ENCODE data around the gene PTGER3.
"Not testable (repeated sequence)": the region's sequence is repeated elsewhere in the genome, so short reads cannot be mapped to it uniquely, and the experiment has no call there.

The PTGER3 gene

DNA sequence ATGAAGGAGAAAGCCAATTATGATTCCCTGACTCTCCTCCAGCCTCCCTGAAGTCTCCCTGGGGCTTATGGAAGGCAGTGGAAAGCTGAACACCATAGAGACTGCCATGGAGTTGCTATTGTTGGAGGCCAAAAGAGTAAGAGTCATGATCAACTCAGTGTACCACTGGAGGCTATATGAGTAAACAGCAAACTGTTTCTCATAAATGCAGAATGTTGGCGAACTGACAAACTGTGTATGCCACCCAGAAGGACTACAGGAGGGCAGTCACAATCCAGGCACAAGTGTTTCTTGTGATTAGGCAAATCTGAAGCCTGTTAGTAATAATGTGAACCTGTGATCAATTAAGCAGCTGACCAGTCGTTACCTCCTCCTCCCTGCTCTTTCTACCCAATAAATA lies 62.3 kb downstream of the PTGER3 start:
- H3K36me3 ChIP-seq (ENCODE audit: insufficient read depth, low read length); H3K4me3 ChIP-seq (ENCODE audit: low read length): not testable (repeated sequence)

DNA sequence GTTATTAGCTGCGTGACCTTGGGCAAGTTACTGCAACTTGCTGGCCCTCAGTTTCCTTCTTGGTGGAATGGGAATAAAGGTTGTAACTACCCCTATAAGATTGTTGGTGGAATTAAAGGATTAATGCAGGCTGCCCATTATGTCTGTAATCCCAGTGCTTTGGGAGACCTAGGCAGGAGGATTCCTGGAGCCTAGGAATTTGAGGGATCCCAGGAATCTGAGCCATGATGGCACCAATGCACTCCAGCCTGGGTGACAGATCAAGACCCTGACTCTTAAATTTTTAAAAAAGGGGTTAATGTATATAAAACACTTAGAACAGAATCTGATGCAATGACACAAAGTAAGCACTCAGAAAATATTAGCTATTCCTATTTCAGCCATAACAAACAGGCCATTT lies 67.3 kb downstream of the PTGER3 start:
- no peak overlapping the region for H3K4me3 ChIP-seq (ENCODE audit: low read length)
- H2AFZ ChIP-seq (ENCODE audit: low read depth, low read length) = no peak overlapping the region
- H3K9me3 ChIP-seq (ENCODE audit: low read length) = no peaks in the 10 kb centered on the region
- no peaks in the 10 kb centered on the region for H3K27me3 ChIP-seq (ENCODE audit: insufficient read depth, low read length)
- no peaks in the 10 kb centered on the region for H3K36me3 ChIP-seq (ENCODE audit: insufficient read depth, low read length)
- no peaks in the 10 kb centered on the region for H3K4me1 ChIP-seq (ENCODE audit: insufficient read depth, low read length)

More for the DNA sequence above, 62.3 kb downstream of the PTGER3 start:
- not testable (repeated sequence) for H3K9me3 ChIP-seq (ENCODE audit: low read length); H2AFZ ChIP-seq (ENCODE audit: low read depth, low read length); H3K27me3 ChIP-seq (ENCODE audit: insufficient read depth, low read length); H3K4me1 ChIP-seq (ENCODE audit: insufficient read depth, low read length)

DNA sequence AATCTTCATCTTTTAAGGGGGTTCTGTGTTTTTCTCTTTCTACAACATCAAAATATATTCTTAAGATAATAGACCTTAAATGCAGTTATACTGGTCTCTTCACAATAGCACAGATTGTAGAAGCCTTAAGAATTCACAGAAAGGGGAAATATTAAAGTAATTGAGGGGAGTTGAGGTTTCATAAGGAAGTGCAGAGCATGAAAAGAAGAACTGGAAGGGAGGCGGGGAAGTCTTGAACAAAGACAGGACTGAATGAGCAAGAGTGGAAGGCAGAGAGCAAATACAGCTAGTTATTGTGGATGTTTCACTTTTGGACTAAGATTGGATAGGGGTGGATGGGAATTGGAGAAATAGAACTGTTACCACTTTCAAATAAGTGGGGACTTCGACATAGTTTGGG lies 67.7 kb downstream of the PTGER3 start:
- H3K36me3 ChIP-seq (ENCODE audit: insufficient read depth, low read length) = no peaks in the 10 kb centered on the region
- H3K4me1 ChIP-seq (ENCODE audit: insufficient read depth, low read length) = no peaks in the 10 kb centered on the region
- H3K4me3 ChIP-seq (ENCODE audit: low read length) = no peak overlapping the region
- no peak overlapping the region for H2AFZ ChIP-seq (ENCODE audit: low read depth, low read length)
- H3K27me3 ChIP-seq (ENCODE audit: insufficient read depth, low read length) = no peaks in the 10 kb centered on the region
- no peaks in the 10 kb centered on the region for H3K9me3 ChIP-seq (ENCODE audit: low read length)

DNA sequence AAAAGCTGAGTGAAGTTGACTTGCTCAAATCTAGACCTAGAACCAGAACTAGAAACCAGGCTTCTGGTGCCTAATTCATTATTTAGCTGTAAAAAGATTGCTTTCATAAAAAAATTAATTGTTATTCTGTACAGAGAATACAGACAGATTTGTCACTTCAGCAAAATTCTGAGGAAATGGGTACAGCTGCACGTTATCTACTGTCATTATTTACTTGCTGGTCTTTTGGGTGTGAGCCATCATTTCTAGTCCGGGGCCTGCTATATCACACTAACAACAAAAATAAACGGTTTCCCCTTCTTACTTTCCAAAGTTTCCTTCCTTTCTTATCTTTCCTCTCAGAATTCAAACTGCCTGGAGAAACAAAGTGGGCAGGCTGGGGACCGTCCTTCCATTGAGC lies 68.3 kb downstream of the PTGER3 start:
- Histone ChIP-seq H3K27me3 (ENCODE audit: insufficient read depth, low read length) (no peaks in the 10 kb centered on the region), H3K9me3 (ENCODE audit: low read length) (no peaks in the 10 kb centered on the region), H3K4me3 (ENCODE audit: low read length) (no peak overlapping the region), H3K4me1 (ENCODE audit: insufficient read depth, low read length) (no peaks in the 10 kb centered on the region), H2AFZ (ENCODE audit: low read depth, low read length) (no peak overlapping the region), H3K36me3 (ENCODE audit: insufficient read depth, low read length) (no peaks in the 10 kb centered on the region)

DNA sequence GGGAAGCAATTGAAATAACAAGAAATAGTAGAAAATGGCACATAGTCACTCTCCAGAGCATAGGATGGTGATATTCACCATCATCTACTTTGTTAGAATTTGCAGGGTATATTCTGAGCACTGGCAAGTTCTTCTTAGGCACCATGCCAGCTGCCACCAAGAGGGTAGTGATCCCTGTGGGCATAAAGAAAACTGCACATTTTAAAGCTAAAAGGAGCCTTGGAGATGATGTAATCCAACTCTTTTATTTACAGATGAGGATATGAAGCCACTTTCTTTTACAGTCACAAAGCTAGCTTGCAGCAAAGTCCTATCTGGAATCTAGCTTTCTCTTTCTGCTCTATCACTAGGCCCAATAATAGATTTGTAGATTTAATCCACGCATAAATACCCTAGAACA lies 69.0 kb downstream of the PTGER3 start:
- Histone ChIP-seq H3K4me3 (ENCODE audit: low read length) (no peak overlapping the region), H3K27me3 (ENCODE audit: insufficient read depth, low read length) (no peaks in the 10 kb centered on the region), H2AFZ (ENCODE audit: low read depth, low read length) (no peak overlapping the region), H3K4me1 (ENCODE audit: insufficient read depth, low read length) (no peaks in the 10 kb centered on the region), H3K9me3 (ENCODE audit: low read length) (no peaks in the 10 kb centered on the region), H3K36me3 (ENCODE audit: insufficient read depth, low read length) (no peaks in the 10 kb centered on the region)

DNA sequence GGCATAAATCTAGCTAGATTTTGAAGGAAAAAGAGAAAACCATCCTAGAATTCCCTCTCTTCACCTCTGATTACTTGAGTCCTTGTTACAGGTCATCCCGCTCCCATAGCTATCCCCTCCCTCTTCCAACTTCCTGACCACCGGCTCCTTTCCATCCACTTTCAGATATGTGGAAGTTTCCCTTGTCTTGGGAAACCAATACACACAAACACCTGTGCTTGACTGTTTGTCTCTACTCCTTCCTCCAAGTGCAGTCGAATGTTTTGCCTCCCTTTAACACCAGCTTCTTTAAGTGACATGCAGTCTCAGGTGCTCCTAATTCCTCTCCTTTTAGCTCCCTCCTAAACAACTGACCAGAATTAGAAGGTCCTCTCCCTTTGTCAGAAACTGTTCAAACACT lies 70.0 kb downstream of the PTGER3 start:
- Histone ChIP-seq H3K36me3 (ENCODE audit: insufficient read depth, low read length) (no peaks in the 10 kb centered on the region), H3K4me1 (ENCODE audit: insufficient read depth, low read length) (no peaks in the 10 kb centered on the region), H3K9me3 (ENCODE audit: low read length) (no peaks in the 10 kb centered on the region), H3K4me3 (ENCODE audit: low read length) (no peak overlapping the region), H3K27me3 (ENCODE audit: insufficient read depth, low read length) (no peaks in the 10 kb centered on the region), H2AFZ (ENCODE audit: low read depth, low read length) (no peak overlapping the region)

DNA sequence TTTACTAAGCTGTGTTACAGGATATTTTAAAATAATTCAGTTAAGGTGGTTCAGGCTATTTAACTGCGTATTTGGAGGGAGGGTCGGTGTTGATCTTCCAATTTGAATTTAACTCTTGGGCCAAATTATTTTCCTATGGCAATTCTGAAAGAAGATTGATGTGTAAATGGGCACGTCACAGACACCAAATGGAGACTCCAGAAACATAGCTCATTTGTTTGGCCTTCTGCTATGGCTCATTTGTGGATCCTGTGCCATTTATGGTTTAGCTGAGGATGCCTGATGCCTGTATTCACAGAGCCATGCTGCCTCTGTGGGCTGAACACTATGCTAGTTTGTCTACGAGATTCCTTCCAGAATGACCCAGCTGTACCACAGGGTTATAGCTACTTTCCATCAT lies 70.6 kb downstream of the PTGER3 start:
- H3K9me3 ChIP-seq (ENCODE audit: low read length) = no peaks in the 10 kb centered on the region
- H2AFZ ChIP-seq (ENCODE audit: low read depth, low read length) = no peak overlapping the region
- no peaks in the 10 kb centered on the region for H3K27me3 ChIP-seq (ENCODE audit: insufficient read depth, low read length)
- no peak overlapping the region for H3K4me3 ChIP-seq (ENCODE audit: low read length)
- no peaks in the 10 kb centered on the region for H3K36me3 ChIP-seq (ENCODE audit: insufficient read depth, low read length)
- H3K4me1 ChIP-seq (ENCODE audit: insufficient read depth, low read length) = no peaks in the 10 kb centered on the region

DNA sequence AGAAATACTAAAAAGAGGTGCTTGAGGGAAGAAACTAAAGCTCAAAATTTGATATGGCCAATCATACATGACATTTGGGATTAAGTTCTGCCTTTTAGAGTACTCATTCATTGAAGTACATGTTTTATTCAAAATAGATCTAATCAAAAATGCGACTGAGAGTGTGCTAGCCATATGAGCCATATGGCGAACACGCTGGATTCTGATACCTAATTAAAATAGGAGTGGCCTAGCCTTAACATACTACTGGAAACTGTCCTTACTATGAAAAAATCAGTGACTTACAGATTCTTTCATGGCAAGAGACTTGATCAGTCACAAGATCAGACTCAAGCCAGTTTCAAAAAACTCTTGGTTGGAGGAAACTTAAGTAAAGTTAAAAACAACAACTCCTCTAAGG lies 73.9 kb downstream of the PTGER3 start:
- Histone ChIP-seq H3K9me3 (ENCODE audit: low read length) (no peaks in the 10 kb centered on the region), H3K36me3 (ENCODE audit: insufficient read depth, low read length) (no peaks in the 10 kb centered on the region), H3K4me3 (ENCODE audit: low read length) (no peak overlapping the region), H2AFZ (ENCODE audit: low read depth, low read length) (no peak overlapping the region), H3K4me1 (ENCODE audit: insufficient read depth, low read length) (no peaks in the 10 kb centered on the region), H3K27me3 (ENCODE audit: insufficient read depth, low read length) (no peaks in the 10 kb centered on the region)

DNA sequence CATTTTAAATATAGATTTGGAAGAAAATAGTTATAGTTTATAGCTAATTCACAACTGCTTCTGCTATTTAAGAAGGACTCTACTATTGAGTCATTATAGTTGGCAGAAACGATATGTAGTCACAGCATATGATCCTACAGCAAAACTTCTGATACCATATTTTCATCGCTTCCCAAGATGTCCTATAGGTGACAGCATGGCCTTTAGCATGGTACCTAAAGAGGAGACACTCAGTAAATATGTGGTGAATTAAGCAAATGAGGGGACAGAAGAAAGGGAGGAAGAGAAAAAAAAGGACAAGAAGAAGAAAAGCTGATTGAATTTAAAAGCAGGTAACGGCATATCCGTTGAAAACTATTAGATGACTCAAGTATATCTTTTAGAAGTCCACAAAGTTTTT lies 77.2 kb downstream of the PTGER3 start:
- no peak overlapping the region for H3K4me3 ChIP-seq (ENCODE audit: low read length)
- H3K36me3 ChIP-seq (ENCODE audit: insufficient read depth, low read length) = no peaks in the 10 kb centered on the region
- no peaks in the 10 kb centered on the region for H3K9me3 ChIP-seq (ENCODE audit: low read length)
- no peaks in the 10 kb centered on the region for H3K4me1 ChIP-seq (ENCODE audit: insufficient read depth, low read length)
- no peaks in the 10 kb centered on the region for H3K27me3 ChIP-seq (ENCODE audit: insufficient read depth, low read length)
- no peak overlapping the region for H2AFZ ChIP-seq (ENCODE audit: low read depth, low read length)

DNA sequence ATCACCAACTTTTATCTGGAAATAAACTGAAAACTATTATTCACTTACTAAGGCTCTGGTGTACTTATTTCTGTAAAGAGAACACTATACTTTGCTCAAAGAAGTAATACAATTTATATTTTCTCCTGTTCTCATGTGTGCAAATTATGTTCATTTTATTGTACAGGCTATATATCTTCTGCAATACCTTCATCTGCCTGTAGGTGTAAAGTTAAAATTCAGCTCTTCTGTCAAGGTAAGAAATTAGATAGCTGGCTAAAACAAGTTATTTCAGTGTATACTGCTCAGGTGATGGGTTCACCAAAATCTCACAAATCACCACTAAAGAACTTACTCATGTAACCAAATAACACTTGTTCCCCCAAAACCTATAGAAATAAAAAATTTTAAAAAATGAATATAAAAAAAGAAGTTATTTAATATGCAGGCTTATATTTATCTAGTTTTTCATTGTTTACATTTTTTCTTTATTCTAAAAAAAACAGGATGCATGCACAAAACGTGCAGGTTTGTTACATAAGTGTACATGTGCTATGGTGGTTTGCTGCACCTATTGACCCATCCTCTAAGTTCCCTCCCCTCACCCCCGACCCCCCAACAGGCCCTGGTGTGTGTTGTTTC lies 81.5 kb downstream of the PTGER3 start:
- Histone ChIP-seq H3K9me3 (ENCODE audit: low read length) (no peaks in the 10 kb centered on the region), H3K4me1 (ENCODE audit: insufficient read depth, low read length) (no peaks in the 10 kb centered on the region), H3K36me3 (ENCODE audit: insufficient read depth, low read length) (no peaks in the 10 kb centered on the region), H2AFZ (ENCODE audit: low read depth, low read length) (no peak overlapping the region), H3K4me3 (ENCODE audit: low read length) (no peak overlapping the region), H3K27me3 (ENCODE audit: insufficient read depth, low read length) (no peaks in the 10 kb centered on the region)

DNA sequence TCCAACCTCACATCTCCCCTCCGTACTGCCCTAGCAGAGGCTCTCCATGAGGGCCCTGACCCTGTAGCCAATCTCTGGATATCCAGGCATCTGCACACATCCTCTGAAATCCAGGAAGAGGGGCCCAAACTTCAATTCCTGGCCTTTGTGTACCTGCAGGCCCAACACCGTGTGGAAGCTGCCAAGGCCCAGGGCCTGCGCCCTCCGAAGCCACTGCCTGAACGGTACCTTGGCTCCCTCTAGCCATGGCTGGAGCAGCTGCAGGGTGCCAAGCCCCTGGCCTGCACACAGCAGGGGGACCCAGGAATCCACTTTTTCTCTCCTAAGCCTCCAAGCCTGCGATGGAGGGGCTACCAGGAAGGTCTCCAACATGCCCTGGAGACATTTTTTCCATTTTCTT lies 84.2 kb downstream of the PTGER3 start:
- no peak overlapping the region for H2AFZ ChIP-seq (ENCODE audit: low read depth, low read length)
- H3K4me1 ChIP-seq (ENCODE audit: insufficient read depth, low read length) = no peaks in the 10 kb centered on the region
- H3K9me3 ChIP-seq (ENCODE audit: low read length) = no peaks in the 10 kb centered on the region
- no peaks in the 10 kb centered on the region for H3K27me3 ChIP-seq (ENCODE audit: insufficient read depth, low read length)
- H3K36me3 ChIP-seq (ENCODE audit: insufficient read depth, low read length) = no peaks in the 10 kb centered on the region
- H3K4me3 ChIP-seq (ENCODE audit: low read length) = no peak overlapping the region

DNA sequence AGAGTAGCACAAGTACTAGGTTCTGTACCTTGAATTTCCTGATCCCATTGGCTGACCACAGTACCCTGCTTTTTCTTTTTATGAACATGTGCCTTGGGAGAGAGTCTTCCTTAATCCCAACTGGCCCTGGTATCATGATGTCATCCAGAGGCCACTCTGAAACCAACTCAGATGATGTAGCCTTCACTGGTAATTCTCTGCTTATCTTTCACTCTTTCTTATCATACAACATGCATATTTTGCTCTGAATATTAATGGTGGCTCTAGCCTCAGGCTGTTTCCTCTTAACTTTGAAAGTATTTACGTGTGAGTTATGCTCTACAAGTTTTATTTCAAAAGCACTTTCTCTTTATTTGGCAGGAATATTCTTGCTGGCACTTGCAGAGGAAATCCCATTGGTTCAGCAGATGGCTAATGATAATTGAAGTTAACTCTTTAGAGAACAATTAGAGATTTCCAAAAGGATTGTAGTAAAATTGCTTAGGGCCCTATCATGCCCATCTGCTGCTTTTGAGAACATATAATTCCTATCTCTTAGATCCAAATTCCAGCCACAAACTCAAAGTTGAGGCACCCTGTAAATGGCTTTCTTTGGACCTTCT lies 86.1 kb downstream of the PTGER3 start:
- Histone ChIP-seq H3K4me1 (ENCODE audit: insufficient read depth, low read length) (no peaks in the 10 kb centered on the region), H3K36me3 (ENCODE audit: insufficient read depth, low read length) (no peaks in the 10 kb centered on the region), H2AFZ (ENCODE audit: low read depth, low read length) (no peak overlapping the region), H3K4me3 (ENCODE audit: low read length) (no peak overlapping the region), H3K27me3 (ENCODE audit: insufficient read depth, low read length) (no peaks in the 10 kb centered on the region), H3K9me3 (ENCODE audit: low read length) (no peaks in the 10 kb centered on the region)

DNA sequence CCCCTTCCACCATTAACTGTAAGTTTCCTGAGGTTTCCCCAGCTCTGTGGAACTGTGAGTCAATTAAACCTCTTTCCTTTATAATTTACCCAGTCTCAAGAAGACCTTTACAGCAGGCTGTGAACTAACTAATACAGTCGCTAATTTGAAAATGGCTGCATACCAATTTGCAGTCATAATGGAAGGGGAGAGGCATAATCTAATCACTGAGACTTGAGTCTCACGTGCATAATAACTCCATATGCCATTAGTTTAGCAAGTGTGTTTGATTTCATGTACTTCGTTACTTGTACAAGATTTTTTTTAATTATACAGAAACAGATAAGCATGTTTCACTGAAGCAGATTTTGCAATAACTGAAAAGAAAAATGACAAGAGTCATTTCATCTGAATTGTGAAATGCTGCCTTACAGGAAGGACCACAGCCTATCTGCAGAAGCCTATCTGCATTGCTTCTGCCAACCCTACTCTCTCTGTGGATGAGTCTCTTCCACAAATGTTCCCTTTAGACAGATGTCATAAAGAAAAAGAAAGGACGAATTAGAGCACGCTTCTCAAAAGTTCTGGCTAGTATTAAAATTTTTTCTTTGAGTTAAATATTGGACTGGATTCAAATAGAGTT lies 99.1 kb downstream of the PTGER3 start:
- no peaks in the 10 kb centered on the region for H3K9me3 ChIP-seq (ENCODE audit: low read length)
- no peak overlapping the region for H2AFZ ChIP-seq (ENCODE audit: low read depth, low read length)
- H3K27me3 ChIP-seq (ENCODE audit: insufficient read depth, low read length) = no peaks in the 10 kb centered on the region
- H3K4me3 ChIP-seq (ENCODE audit: low read length) = no peak overlapping the region
- no peaks in the 10 kb centered on the region for H3K36me3 ChIP-seq (ENCODE audit: insufficient read depth, low read length)
- no peaks in the 10 kb centered on the region for H3K4me1 ChIP-seq (ENCODE audit: insufficient read depth, low read length)

DNA sequence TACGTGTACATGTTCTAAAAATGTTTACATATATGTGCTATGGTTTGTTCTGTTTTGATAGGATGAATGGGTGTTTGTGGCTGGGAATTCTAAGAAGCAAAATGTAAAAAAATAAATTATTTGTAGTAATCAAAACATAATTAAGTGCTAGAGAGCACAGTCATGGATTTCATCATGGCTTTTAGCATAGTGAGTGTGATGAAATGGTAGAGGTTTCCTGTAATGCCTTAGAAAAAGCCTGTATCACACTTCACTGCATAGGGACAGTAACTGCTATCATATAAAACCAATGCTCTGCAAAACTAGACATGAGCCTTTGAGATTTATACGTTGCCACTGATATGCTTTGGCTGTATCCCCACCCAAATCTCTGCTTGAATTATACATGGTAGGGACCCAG lies 99.8 kb downstream of the PTGER3 start:
- no peaks in the 10 kb centered on the region for H3K36me3 ChIP-seq (ENCODE audit: insufficient read depth, low read length)
- H2AFZ ChIP-seq (ENCODE audit: low read depth, low read length) = no peak overlapping the region
- no peaks in the 10 kb centered on the region for H3K9me3 ChIP-seq (ENCODE audit: low read length)
- no peaks in the 10 kb centered on the region for H3K27me3 ChIP-seq (ENCODE audit: insufficient read depth, low read length)
- no peaks in the 10 kb centered on the region for H3K4me1 ChIP-seq (ENCODE audit: insufficient read depth, low read length)
- H3K4me3 ChIP-seq (ENCODE audit: low read length) = no peak overlapping the region
